Erythroblast (primary cell): ENCODE data around the gene ZNF423.

Experiments
- DNase-seq, 2 experiments: peaks; one replicate each; lab custom pipeline; 2025; lab: John Stamatoyannopoulos, UW
- GATA1 ChIP-seq: IDR thresholded peaks from 2 replicates; pipeline ENCODE4 v1.6.1; 2011; ENCODE audit warnings: low read depth, mild to moderate bottlenecking, control low read depth, low read length, moderate library complexity
- POLR2A ChIP-seq: IDR thresholded peaks from 2 replicates; pipeline ENCODE4 v1.6.1; 2011; ENCODE audit warnings: mild to moderate bottlenecking, low read length

Gene ZNF423

DNA sequence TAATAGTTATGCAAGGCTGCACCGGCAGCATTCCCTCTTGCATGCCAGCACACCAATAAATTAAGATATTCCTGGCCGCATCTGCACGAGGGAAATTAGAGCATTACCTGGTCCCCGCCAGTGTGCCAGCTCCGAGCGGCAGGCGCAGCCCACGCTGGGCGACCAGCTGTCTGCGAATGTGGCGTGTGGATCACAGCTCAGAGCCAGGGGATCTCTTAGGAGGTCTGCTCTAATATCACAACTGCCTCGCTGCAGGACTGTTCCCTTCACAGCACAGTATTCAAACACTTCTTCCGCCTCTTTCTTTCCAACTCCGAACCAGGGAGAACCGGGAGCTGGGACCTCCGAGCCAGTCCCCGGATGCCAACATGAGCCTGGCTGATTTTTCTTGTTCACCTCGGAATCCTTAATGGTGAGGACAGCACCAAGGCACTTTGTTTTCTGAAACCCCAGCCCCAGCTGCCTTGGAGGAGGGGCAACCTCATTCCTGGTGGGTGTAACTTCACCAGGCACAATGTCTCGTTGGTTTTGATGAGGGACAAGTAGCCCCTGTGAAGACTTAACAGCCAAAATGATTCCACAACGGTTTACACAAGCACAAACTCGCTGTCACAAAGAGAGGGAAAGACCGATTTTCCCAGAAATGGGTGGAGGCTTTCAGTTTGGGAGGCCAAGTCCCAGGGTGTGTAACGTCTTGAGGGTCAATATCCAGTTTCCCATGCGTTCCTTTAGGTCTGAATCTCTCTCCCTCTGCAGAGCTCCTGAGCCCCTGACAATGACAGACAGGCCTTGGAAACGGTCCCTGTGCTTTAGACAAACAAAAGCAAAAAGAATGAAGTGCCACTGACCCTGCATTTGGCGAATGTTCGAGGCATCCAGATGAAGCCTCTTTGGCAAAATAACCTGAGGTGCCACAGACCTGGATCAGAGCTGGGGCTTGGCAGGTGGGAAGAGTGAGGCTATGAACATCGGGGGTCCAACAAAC is 269.2 kb downstream of the ZNF423 start:
- TF ChIP-seq POLR2A (no peak), GATA1 (no peak)
- no peak for DNase-seq

DNA sequence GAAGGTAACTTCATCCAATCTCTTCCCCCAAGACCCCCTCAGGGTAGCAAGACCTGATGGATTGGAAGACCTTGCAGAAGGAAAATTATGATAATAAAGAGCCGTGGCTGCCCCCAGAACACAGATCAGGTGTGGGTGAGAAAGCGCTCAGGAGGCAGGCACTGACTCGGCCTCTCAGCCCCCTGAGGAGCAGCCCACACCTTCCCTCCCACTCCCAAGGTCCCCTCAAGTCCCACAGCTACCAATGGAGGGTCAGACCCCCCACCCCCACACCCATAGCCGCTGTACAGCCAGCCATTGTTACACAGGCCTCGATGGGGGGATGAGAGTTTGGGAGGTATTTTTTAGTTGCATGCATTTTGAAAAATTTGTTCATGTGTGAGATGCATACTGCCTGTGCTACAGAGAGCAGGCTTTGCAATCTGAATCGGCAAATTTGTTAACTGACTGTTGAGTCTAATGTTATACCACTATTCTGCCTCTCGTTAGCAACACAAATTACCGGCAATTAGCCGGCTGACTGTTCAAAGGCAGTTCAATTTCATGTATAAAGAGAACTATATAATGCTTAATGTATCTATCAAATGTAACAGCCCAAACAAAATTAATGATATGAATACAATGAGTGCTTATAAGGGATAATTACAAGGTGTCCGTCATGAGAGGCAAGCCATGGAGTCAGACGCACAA is 270.6 kb downstream of the ZNF423 start:
- DNase-seq = no peak
- TF ChIP-seq POLR2A (no peak), GATA1 (no peak)

GRCh38 chr16:49583911-49584310 is 272.0 kb downstream of the ZNF423 start:
- no peak for DNase-seq
- no peak for TF ChIP-seq POLR2A
- TF ChIP-seq GATA1 = no peak

DNA sequence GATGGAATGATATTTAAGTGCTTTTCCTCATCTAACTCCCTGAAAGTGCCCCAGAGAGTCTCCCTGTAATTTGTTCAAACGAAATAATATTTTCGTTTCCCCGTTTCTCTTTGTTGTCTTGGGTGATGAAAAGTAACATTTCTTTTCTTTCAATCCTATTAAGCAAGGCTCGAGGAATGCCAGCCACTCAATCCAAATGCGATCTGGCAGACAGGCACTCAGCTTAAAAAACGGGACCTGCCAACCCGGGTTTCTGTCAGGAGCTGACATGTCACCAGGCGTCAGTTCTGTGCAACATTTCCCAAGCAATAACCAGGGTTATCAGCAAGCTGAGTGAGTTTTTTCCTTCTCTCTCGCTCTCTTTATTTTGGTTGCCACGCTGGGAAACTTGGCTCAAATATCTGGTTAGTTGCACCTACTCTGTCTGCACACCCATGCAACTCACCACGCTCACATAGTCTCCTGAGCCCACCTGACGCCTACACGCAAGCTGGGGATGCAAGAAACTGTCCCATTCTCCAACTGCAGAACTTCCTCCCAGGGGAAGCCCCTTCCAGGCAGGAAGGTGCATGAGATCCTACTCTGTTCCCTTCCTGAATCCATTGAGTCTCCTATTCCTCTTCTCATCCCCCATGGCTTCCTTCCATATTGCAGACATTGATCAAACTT is 274.1 kb downstream of the ZNF423 start:
- TF ChIP-seq GATA1 (no peak), POLR2A (no peak)
- no peak for DNase-seq

- TF ChIP-seq GATA1 (no peak), POLR2A (no peak)
- no peak for DNase-seq
Measured at GRCh38 chr16:49580751-49581303, 275.1 kb downstream of the ZNF423 start.

DNA sequence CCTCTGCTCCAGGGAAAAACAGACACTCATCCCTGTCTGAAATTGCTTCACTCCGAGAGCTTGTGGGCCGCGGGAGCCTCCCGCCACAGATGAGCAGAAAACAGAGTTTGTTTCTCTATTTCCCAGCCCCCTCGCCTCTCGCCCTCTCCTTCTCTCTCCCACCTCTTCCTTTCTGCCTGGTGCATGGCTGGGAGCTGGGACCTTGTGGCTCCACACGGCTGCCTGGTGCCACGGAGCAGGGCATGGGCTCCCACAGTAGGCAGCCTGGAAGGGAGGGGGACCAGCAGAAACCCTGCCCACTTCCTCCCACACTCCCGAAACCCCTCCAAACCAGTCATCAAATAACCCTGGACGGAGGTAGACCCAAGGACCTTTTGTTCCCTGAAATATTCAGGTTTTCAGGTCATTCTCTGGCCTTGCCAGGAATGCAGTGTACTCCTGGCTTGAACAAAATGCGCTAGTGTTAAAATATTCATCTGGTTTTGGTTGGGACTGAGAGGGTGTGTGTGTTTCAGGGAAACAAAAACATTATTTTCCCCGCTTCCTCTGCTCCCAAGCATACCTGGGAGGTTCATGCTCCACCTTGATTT is 277.4 kb downstream of the ZNF423 start:
- TF ChIP-seq POLR2A = no peak
- TF ChIP-seq GATA1 = no peak
- DNase-seq = no peak

DNA sequence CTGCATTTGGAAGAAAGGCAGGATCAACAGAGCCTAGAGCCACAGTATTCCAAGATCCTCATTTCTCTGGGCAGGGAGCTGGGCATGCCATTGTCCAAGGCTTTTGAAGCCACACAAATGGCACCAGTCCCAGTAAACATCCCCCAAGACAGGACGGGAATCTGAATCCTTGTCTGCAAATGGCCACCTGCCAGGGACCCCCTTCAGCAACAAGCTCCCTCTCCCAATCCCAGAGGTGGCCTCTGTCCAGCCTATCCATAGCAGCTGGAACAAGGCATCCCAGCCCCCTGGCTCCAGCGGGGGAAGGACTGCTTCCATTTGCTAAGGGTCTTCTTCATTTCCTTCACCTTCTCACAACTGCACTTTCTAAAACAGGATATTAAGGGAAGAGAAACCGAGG is 277.9 kb downstream of the ZNF423 start:
- DNase-seq = no peak
- TF ChIP-seq POLR2A = no peak
- no peak for TF ChIP-seq GATA1

DNA sequence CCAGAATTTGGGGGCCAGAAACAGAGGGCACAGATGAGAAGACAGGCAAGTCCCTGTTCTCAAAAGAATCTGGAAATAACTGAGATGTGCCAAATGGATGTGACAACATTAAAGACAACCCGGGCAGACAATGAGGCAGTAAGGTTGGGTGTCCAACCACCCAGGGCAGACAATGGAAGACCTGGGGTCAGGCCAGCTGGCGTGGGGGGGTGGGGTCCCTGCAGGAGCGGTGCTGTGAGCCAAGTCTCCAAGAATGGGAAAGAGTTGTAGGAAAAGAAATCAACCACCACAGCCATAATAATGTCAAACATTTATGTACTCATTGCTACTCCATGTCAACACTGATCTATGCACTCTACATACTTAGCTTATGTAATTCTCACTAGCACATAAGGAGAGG is 279.0 kb downstream of the ZNF423 start:
- TF ChIP-seq GATA1 = no peak
- TF ChIP-seq POLR2A = no peak
- no peak for DNase-seq

DNA sequence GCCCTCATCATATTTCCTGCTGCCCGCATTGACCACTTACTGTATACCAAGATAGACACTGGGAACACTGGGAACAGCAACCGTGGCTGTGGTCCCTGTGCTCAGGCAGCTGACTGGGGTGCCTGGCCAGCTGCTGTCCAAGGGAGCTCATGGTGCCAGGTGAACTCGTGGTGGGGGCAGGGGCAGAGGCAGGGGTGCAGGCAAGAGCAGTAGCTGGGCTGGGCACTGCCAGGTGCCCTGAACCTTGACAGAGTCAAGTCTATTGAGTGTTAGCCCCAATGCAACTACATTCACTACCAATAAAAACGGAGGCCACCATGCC is 279.8 kb downstream of the ZNF423 start:
- DNase-seq = no peak
- TF ChIP-seq POLR2A = no peak
- TF ChIP-seq GATA1 = no peak

DNA sequence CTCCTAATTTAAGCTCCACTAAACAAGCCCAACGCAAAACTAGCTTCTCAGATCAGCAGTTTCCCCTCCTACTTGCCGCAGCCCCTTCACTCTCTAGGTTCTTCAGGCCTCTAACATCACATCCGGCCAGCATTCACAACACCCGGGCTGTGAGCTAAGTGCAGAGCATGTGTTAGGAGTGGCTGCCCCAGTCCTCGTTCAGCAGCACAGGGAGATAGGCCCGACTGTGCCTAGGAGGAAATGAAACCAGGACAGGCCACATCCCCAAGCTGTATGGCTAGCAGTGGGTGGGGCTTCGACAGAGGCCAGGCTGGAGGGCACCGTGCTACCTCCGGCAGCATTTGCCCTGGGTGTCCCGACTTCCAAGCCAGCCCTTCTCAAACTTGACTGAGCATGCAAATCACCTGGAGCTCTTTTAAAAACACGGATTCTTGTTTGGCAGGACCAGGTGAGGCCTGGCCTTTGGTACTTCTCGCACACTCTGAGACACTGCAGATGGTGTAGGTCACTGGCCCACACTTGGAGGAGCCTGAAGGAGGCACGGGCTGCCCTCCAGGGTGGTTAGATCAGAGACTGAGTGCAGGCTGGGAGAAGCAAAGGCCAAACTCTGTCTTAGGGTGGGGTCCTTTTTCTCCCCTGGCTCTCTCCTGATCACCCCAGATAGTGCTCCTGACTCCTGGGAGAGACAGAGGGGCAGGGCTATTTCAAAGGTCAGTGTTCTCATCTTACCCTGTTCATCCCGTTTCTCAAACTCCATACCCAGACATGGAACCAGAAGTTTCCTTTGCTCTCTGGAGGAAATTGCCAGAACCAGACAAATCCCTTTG is 280.4 kb downstream of the ZNF423 start:
- no peak for DNase-seq
- TF ChIP-seq GATA1 (no peak), POLR2A (no peak)

DNA sequence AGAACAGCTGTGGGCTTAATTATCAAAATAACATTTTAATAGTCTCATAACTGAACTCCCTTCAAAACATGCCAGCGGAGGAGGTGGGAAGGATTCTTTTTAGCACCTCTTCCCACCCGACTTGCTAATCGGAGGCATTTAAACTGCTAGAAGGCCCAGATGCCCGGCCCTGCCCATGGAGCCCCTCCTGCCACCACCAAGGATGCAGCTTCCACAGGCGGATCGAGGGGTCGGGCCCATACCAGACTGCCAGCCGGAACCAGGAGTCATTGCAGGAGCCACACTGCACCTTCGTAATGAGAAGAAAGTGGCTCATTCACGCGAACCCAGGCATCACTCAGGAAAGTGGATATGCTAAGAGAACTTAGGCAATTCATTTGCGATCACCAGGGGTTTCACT is 281.1 kb downstream of the ZNF423 start:
- TF ChIP-seq GATA1 (no peak), POLR2A (no peak)
- no peak for DNase-seq

GRCh38 chr16:49567950-49568349 is 288.0 kb downstream of the ZNF423 start:
- peak in 1 of 2 experiments; percentile 12 for DNase-seq
- TF ChIP-seq GATA1 (no peak), POLR2A (no peak)
